ENCODE data around the gene DNAI2.

DNAI2 gene

DNA sequence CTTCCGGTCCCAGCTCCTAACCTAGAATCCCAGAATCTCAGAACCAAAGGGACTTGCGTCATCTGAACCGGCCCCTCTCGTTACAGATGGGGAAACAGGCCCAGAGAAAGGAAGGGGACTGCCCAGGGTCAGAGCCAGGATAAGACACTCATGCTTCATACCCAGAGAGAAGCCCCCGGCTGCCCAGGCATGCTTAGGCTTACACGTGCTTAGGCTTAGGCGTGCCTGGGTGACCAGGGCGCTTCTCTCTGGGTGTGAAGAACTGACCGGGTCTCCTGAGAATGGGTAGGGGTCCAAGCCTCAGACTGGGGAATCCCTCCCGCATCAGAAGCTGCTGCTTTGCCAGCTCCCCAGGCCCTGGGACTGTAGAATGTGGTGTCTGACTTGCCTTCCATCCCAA is 29.9 kb upstream of the DNAI2 start:
- TF ChIP-seq EGR1 (IDR thresholded peaks at IDR 0.05) (no peak), CREB1 (IDR thresholded peaks at IDR 0.05; ENCODE audit: low read depth) (no peak), TCF12 (IDR thresholded peaks at IDR 0.05; ENCODE audit: low read depth) (no peak), RAD21 (IDR thresholded peaks at IDR 0.05; ENCODE audit: low read depth) (no peak), TEAD4 (IDR thresholded peaks at IDR 0.05) (no peak), REST (IDR thresholded peaks at IDR 0.05; ENCODE audit: low read depth) (no peak), USF1 (IDR thresholded peaks at IDR 0.05) (no peak), ZBTB7A (IDR thresholded peaks at IDR 0.05; ENCODE audit: low read depth) (no peak), NFIC (IDR thresholded peaks at IDR 0.05) (no peak), YY1 (IDR thresholded peaks at IDR 0.05; ENCODE audit: low read depth) (no peak), CEBPB (IDR thresholded peaks at IDR 0.05) (no peak)

DNA sequence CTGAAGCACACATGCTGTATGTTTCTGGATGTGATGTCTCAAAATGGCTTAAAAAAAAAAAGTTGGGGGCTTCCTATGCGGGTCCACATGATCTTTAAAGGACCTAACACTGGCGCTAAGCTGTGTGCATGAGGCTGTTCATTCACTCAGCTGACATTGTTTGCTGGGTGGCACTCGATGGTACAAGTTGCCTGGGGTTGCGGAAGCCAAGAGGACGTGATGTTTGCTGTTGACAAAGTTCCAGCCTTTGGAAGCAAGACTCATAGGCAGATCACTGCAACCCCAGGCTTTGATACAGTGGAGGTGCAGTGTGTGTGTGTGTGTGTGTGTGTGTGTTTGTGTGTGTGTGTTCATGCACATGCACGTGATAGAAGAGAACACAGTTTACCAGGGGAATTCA is 29.5 kb upstream of the DNAI2 start:
- TF ChIP-seq REST (IDR thresholded peaks at IDR 0.05; ENCODE audit: low read depth) (no peak), RAD21 (IDR thresholded peaks at IDR 0.05; ENCODE audit: low read depth) (no peak)

- TF ChIP-seq USF1 (IDR thresholded peaks at IDR 0.05) (no peak), REST (IDR thresholded peaks at IDR 0.05; ENCODE audit: low read depth) (no peak), EGR1 (IDR thresholded peaks at IDR 0.05) (no peak), TEAD4 (IDR thresholded peaks at IDR 0.05) (peak; percentile 66; the same call in 1 of the 2 replicates), CEBPB (IDR thresholded peaks at IDR 0.05) (no peak), TAF1 (IDR thresholded peaks at IDR 0.05; ENCODE audit: low read depth) (no peak), YY1 (IDR thresholded peaks at IDR 0.05; ENCODE audit: low read depth) (no peak), TCF12 (IDR thresholded peaks at IDR 0.05; ENCODE audit: low read depth) (0 out of 2 replicates have a peak, but pooled peaks have one; percentile 18), EP300 (IDR thresholded peaks at IDR 0.05; ENCODE audit: borderline replicate concordance) (no peak), MAX (IDR thresholded peaks at IDR 0.05) (peak; percentile 18; the same call in 1 of the 2 replicates), CREB1 (IDR thresholded peaks at IDR 0.05; ENCODE audit: low read depth) (no peak), NFIC (IDR thresholded peaks at IDR 0.05) (no peak)
Measured at GRCh38 chr17:74245145-74245831, 28.7 kb upstream of the DNAI2 start.

DNA sequence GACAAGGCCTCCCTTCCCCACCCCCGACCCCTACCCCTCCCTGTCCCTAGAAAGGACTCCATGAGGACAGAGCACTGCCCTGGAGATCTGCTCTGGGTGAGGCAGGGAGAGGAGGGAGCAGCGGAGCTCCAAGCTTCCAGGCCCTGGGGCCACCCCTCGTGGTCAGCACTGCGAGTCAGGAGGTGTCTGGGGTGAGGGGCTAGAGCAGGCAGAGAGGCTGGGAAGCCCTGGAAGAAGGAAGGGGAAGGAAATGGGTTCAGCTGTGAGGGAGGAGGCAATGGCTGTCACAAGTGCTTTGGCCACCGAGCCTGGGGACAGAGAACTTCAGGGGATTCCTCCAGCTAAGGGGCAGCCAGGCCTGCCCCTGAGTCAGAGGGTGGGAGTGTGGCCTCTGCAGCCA is 28.2 kb upstream of the DNAI2 start:
- TF ChIP-seq YY1 (IDR thresholded peaks at IDR 0.05; ENCODE audit: low read depth) (no peak), MAX (IDR thresholded peaks at IDR 0.05) (no peak), EP300 (IDR thresholded peaks at IDR 0.05; ENCODE audit: borderline replicate concordance) (no peak), FOXM1 (IDR thresholded peaks at IDR 0.05; ENCODE audit: borderline replicate concordance, low read depth) (no peak), ZBTB7A (IDR thresholded peaks at IDR 0.05; ENCODE audit: low read depth) (no peak), NFIC (IDR thresholded peaks at IDR 0.05) (no peak), TCF12 (IDR thresholded peaks at IDR 0.05; ENCODE audit: low read depth) (no peak)

Data from Ishikawa (cell line).